ENCODE results near the gene NTRK3. TPM values are rescaled to one million over a fixed set of nuclear protein-coding genes. Genes with fewer than 3 reads are reported as not detected.

The NTRK3 gene
- total and polyA plus RNA-seq, 2 of the 13 experiments (the other 11 are each of a cell fraction or from before 2014, with no cell fraction given): not detected

DNA sequence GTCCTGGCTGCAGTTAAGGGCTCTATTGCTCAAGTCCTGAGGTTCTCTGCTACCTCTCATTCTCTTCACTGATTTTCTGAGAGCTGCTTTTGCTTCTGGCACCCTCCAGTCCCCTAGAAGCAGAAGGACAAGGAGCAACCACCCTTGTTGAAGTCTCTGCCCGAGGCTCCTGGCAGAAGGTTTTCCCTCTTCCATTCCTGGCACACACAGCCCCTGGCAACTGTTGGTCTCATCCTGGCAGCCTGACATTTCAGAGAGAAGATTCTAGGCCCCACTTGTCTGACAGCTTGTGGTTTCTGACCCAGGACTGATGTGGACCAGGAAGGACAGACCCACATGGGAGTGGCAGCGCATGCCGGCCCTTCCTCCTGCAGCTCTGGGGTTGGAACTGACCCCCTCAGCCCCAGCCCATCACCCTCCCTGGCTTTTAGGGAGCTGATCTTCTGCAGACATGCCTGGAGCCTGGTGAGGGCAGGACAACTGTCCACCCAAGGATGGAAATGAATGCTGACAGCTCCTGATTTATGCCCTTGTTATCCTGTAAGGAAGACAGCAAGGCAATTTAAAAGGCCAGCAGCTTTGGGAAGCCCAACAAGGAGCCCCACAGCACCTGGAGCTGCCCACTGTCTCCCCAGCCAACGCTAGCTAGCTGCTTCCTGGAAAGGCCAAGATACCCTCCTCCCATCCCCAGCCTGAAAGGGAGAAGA, 13.0 kb upstream of the NTRK3 start:
- no peak overlapping the region for H2AFZ ChIP-seq (ENCODE audit: low read length)
- no peak overlapping the region for H3K9ac ChIP-seq (ENCODE audit: insufficient read depth, low read depth, low read length)
- BruUV-seq (replicated peaks): no TSS peak
- 13% methylated on average over 3 of the region's 4 CpGs for WGBS (ENCODE audit: low lambda C conversion rate)
- no peak overlapping the region for H3K4me2 ChIP-seq (ENCODE audit: low read depth, low read length)
- no peaks in the 10 kb centered on the region for H3K36me3 ChIP-seq (replicated peaks in 1 of 2; ENCODE audit: control insufficient read depth in 1 of 2, insufficient read depth in 2 of 2, low read length in 2 of 2)
- no peak overlapping the region for H3K27ac ChIP-seq (ENCODE audit: extremely low read length, insufficient read depth, low read length)
- H4K20me1 ChIP-seq (ENCODE audit: insufficient read depth, low read length): 0 out of 2 replicates have a peak, but pooled peaks cover 1% of the 10 kb centered on the region
- H3K4me1 ChIP-seq (ENCODE audit: insufficient read depth, low read length): no peaks in the 10 kb centered on the region
- ATAC-seq: no peak
- H3K4me3 ChIP-seq (replicated peaks in 1 of 3; ENCODE audit: insufficient read depth in 1 of 3, low read depth in 2 of 3, low read length in 3 of 3): no peak overlapping the region
- FAIRE-seq: no peak
- no peaks in the 10 kb centered on the region for H3K9me3 ChIP-seq (ENCODE audit: low read length)
- no peaks in the 10 kb centered on the region for H3K79me2 ChIP-seq (ENCODE audit: insufficient read depth, low read length)
- TF ChIP-seq, protein P1, sequence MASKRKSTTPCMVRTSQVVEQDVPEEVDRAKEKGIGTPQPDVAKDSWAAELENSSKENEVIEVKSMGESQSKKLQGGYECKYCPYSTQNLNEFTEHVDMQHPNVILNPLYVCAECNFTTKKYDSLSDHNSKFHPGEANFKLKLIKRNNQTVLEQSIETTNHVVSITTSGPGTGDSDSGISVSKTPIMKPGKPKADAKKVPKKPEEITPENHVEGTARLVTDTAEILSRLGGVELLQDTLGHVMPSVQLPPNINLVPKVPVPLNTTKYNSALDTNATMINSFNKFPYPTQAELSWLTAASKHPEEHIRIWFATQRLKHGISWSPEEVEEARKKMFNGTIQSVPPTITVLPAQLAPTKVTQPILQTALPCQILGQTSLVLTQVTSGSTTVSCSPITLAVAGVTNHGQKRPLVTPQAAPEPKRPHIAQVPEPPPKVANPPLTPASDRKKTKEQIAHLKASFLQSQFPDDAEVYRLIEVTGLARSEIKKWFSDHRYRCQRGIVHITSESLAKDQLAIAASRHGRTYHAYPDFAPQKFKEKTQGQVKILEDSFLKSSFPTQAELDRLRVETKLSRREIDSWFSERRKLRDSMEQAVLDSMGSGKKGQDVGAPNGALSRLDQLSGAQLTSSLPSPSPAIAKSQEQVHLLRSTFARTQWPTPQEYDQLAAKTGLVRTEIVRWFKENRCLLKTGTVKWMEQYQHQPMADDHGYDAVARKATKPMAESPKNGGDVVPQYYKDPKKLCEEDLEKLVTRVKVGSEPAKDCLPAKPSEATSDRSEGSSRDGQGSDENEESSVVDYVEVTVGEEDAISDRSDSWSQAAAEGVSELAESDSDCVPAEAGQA (IDR thresholded peaks at IDR 0.05; ENCODE audit: low read depth): no peak
- TF ChIP-seq, protein P1 (CRISPR knock-in tag; IDR thresholded peaks at IDR 0.05; ENCODE audit: borderline replicate concordance): no peak
- TF ChIP-seq, protein P2, sequence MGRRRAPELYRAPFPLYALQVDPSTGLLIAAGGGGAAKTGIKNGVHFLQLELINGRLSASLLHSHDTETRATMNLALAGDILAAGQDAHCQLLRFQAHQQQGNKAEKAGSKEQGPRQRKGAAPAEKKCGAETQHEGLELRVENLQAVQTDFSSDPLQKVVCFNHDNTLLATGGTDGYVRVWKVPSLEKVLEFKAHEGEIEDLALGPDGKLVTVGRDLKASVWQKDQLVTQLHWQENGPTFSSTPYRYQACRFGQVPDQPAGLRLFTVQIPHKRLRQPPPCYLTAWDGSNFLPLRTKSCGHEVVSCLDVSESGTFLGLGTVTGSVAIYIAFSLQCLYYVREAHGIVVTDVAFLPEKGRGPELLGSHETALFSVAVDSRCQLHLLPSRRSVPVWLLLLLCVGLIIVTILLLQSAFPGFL (CRISPR knock-in tag; IDR thresholded peaks at IDR 0.05): no peak
- TF ChIP-seq ZNF629 (CRISPR knock-in tag; conservative IDR thresholded peaks at IDR 0.05): no peak
- CTCF ChIA-PET (ENCODE audit: low intra/inter-chr PET ratio, low total read pairs): no interaction called here
- intact Hi-C loops (cut with micrococcal nuclease; ENCODE audit: unreplicated experiment): no loop called here
- no peaks in the 10 kb centered on the region; a peak in 1 of 5 replicates for H3K27me3 ChIP-seq (ENCODE audit: control insufficient read depth in 1 of 2, insufficient read depth in 2 of 2, low read length in 2 of 2)
- in situ Hi-C loops (cut with HindIII; ENCODE audit: extremely low pct_ligation_motif_present, low pct_unique_long_range_greater_than_20kb): no loop called here
- POLR2A ChIA-PET: no interaction called here
- DNase-seq (ENCODE audit: low spot score): no peak
